Loucy (cell line): ENCODE results near the gene SLC16A13.

Experiments
- EZH2phosphoT487 ChIP-seq: fragments of 200-600 bp; IDR thresholded peaks from 2 replicates; pipeline ENCODE4 v1.6.1; 2018; ENCODE audit warnings: antibody characterized with exemption, mild to moderate bottlenecking, moderate library complexity, borderline replicate concordance
- TF ChIP-seq, protein P1 (sequence below): fragments of 200-600 bp; sonication (generic); conservative IDR thresholded peaks from 2 replicates; pipeline ENCODE4 v1.5.1; 2014; ENCODE audit warnings: mild to moderate bottlenecking, antibody characterized with exemption, low read length

DNA sequence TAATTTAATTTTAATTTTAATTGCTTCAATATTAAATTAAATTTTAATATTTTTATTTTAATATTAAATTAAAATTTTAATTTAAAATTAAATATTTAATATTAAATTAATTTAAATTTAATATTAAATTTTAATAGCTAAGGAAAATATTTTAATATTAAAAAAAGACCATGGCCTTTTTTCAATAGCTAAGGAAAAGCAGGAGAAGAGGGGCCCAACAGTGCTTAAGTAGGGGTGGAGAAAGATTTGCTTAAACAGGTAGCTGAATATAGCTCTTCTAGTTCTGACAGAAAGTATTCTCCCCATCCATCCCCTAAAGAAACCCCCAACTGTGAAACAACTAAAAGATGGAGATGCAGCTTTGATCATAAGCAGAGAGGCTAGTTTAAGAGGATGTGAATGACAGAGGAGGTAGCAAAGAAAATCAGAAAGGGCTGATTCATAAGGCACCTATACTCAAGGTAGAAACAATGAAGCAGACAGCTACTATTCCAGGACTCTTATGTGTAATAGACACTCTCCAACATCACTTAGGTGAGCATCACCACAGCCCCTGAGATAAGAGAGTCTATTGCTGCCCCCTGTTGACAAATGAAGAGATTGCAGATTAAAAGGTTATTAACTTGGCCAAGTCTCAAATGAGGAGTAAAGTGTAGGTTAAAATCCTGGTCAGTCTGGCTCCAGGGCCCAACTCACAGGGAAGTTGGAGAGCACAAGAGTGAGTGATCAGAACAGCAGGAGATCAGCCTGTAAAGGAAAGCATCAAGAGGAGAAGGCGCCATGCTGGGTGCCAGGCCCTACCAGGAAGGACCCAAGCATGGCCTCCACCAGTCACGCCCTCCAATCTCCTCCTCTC lies 31.2 kb upstream of the SLC16A13 start:
- TF ChIP-seq, protein P1, sequence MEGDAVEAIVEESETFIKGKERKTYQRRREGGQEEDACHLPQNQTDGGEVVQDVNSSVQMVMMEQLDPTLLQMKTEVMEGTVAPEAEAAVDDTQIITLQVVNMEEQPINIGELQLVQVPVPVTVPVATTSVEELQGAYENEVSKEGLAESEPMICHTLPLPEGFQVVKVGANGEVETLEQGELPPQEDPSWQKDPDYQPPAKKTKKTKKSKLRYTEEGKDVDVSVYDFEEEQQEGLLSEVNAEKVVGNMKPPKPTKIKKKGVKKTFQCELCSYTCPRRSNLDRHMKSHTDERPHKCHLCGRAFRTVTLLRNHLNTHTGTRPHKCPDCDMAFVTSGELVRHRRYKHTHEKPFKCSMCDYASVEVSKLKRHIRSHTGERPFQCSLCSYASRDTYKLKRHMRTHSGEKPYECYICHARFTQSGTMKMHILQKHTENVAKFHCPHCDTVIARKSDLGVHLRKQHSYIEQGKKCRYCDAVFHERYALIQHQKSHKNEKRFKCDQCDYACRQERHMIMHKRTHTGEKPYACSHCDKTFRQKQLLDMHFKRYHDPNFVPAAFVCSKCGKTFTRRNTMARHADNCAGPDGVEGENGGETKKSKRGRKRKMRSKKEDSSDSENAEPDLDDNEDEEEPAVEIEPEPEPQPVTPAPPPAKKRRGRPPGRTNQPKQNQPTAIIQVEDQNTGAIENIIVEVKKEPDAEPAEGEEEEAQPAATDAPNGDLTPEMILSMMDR, result peak; percentile 92
- TF ChIP-seq EZH2phosphoT487, result no peak
